ENCODE measurements around the gene CCL3.
"Not testable (repeated sequence)": the region's sequence is repeated elsewhere in the genome, so short reads cannot be mapped to it uniquely, and the experiment has no call there.

Gene CCL3

DNA sequence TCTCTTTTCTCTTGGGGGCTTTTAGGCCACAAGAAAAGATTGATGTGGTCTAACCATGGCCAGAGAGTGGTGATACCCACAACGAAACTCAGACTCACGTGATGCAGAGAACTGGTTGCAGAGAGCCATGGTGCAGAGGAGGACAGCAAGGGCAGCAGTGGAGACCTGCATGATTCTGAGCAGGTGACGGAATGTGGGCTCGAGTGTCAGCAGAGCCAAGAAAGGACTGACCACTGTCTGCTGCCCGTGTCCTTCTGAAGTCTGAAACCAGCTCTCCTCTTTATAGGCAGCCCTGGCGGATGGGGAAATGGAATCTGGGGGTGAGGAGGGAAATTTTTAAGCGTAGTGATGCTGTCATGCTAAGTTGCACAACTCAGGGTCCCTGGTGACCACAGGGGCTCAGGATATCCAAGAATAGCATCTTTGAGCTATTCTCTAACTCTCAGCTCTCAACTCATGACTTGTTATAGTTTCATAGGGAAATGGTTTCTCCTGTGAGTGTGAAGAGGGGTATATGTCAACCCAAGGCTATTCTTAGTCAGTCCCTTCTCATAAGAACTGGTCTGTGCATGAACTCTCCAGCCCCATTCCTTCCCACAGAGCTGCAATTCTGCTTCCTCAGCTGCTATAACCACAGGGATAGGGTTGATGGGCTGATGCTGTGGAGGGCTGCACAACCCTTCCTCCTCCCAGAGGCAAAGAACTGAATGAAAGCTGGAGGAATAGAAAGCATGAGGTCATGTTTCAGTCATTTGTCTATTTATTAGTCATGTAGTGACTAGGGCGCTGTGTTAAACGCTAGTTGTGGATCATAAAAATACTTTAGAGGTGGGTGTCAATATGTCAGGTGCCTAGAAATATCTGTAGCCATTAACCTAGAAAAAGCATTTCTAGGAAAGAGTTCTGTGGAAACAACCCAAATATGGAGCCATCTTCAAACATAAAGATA lies at the start of gene CCL3:
TSS of gene CCL3 (minus strand) at position 256 of the 949 bp plus-strand sequence. CDS start at position 171, 85 bp downstream.
- DNase-seq (ENCODE audit: low read depth, low spot score) = no peak

DNA sequence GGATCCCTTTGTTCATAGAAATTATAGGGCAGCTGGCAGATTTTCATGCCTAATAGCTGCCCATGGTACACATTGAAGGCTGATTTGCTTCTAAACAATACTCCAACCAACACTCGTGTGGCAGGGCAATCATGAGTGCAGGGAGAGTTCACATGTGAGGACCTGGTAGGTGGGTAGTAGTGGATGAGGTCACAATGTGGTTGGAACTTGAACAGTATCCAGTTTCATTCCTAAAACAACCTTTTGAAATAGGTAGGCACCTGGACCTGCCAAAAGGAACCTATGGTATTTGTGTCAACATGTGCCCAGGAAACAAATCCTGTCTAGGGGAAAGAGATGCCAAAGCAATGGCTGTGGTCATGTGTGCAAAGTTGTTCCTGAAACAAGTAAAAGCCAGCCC lies 46.5 kb upstream of the CCL3 start:
- no peak for DNase-seq (ENCODE audit: low read depth, low spot score)

DNA sequence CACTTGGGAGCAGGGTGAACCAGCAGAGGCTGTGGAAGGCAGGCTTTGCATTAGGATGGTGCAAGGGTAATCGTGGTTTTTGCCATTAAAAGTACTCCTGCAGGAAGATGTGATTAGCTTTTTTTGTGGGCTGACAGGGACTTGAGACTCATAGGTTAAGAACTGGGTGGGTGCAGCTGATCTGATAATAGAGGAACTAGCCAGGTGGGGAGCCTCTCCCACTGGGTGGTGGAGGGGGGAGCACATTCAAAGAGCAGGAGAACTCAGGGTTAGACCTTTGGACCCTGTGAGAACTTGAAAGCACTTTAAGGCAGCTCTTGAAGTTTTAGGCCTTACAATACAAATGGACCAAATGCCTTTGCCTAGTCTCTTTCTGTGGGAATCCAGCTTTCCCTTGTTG lies 46.1 kb upstream of the CCL3 start:
- no peak for DNase-seq (ENCODE audit: low read depth, low spot score)

DNA sequence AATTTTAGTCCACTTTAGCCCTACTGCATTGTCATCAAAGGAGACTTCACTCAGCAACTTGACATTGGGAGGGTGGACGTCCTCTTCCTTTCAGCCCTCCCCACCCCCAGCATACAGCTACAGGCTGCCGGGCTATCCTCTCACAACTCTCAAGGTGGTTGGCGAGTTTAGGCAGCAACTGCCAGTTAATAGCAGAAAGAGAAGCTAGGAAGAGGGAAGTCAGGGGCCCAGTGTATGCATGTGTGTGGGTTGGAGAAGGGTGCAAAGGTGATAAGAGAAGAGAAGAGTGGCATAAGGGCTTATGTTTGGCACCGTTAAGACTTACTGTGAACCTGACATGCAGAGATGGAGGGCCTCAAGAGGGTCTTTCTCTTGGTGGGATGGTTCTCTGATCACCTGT lies 45.5 kb upstream of the CCL3 start:
- DNase-seq (ENCODE audit: low read depth, low spot score) = no peak

DNA sequence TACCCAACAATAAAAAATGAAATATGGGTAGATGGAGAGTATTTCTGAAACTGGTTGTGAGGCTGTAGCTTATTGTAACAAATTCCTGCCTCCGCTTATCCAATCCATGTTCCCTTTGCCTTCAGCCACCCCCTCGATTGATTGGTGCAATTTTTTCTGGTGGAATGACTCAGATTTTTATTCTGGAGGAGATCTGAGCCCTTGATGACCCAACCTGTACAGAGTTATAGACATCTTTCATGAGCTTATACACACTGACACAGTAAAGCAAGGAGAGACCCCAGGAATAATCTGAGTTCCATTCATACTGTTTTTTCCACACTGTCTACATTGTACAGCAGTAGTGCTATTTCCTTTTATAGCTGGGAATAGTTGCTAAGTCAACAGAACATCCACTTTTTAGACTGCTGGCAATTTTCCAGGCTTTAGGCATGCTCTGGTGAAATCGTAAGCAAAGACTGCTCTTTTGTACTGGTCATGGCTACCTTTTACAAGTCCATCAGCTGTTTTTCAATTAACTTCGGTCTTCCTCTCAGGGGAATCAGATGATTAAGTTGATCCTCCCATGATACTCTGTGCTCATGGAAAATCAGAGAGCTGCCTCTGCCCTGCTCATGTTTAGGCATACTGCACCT lies 43.8 kb upstream of the CCL3 start:
- DNase-seq (ENCODE audit: low read depth, low spot score) = no peak

DNA sequence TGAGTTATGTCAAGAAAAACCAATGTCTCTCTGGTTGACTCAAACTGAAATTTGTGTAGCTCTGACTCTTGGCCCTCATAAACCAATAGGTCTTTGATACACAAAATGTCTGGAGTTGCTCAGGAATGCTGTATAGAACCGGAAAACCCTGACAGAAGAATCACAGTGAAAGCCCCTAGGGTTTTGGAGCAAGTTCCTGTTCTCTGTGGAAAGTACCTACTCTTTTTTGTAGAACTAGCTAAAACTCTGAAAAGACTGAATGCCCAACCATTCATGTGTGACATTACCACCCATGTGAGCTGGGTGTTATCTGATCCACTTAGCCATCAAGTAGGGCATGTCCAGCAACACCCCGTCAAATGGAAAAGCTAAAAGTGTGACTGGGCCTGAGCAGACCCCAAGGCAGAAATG lies 42.5 kb upstream of the CCL3 start:
- no peak for DNase-seq (ENCODE audit: low read depth, low spot score)

DNA sequence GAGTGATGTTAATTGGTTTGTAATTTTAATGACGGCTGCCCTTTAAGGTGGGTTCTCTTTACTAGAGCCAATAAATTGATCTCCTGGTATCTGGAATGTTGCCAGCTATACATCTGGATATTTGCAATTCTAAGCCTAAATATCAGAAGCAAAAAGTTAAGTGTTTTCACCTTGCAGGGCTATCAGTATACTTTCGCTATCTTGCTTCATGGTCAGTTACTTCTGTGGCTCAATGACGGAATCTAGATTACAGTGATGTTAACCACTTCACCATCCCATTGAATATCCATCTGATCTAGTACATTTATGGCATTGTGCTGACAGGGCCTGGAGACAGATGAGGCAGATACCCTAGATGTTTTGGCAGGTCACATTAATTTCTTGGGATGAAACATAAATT lies 42.0 kb upstream of the CCL3 start:
- DNase-seq (ENCODE audit: low read depth, low spot score) = no peak

DNA sequence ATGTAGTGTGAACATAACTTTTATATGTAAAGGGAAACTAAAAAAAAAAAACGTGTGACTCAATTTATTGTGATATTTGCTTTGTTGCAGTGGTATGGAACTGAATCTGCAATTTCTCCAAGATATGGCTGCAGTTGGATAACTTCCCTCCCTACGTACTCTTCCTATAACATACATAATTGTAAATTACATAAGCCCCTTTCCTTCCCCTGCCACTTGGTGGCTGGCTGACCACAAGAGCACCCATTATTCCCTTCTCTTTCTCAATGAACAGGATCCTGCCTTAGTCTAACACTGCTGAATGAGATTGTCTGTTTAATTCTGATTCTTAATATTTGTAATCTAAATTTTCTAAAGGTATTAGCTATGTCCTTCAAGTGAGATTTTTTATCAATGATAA lies 41.5 kb upstream of the CCL3 start:
- DNase-seq (ENCODE audit: low read depth, low spot score) = no peak

DNA sequence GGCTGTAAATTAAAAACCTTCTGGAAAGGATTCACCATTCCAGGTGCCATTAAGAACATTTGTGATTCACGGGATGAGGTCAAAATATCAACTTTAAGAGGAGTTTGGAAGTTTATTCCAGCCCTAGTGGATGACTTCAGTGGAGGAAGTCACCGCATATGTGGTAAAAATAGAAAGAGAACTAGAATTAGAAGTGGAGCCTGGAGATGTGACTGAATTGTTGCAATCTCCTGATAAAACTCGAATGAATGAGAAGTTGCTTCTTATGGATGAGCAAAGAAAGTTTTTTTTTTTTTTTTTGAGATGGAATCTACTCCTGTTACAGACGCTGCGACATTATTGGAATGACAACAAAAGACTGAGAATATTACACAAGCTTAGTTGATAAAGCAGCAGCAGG lies 40.4 kb upstream of the CCL3 start:
- DNase-seq (ENCODE audit: low read depth, low spot score) = no peak

DNA sequence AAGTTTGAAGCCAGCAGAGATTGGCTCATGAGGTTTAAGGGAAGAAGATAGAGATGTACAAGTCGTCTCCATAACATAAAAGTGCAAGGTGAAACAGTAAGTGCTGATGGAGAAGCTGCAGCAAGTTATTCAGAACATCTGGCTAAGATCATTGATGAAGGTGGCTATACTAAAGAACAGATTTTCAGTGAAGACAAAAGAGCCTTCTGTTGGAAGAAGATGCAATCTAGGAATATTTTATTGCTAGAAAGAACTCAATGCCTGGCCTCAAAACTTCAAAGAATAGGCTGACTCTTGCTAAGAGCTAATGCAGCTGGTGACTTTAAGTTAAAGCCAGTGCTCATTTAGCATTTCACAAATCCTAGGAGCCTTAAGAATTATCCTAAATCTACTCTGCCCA lies 39.7 kb upstream of the CCL3 start:
- no peak for DNase-seq (ENCODE audit: low read depth, low spot score)

DNA sequence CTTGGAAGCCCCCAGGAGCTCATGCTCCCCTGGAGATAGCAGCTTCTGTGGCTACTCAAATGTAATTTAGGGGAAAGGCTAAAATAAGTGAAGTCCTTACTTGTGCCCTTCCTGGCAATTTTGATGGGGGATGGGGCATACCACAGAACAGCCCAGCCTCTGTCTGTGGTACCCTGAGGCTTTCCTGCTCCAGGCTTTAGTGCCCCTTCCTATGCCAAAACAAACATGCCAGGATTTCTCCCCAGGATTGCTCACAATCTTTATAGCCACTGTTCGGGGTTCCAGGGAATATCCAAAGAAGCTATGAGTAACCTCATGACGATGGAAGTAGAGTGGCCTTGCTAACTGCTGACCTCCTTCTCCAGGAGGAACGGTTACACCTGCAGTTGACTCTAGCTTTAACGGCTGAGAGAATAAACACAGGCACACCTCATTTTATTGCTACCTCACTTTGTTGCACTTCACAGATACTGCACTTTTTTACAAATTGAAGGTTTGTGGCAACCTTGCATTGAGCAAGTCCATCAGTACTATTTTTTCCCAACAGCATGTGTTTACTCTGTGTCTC lies 38.6 kb upstream of the CCL3 start:
- no peak for DNase-seq (ENCODE audit: low read depth, low spot score)

DNA sequence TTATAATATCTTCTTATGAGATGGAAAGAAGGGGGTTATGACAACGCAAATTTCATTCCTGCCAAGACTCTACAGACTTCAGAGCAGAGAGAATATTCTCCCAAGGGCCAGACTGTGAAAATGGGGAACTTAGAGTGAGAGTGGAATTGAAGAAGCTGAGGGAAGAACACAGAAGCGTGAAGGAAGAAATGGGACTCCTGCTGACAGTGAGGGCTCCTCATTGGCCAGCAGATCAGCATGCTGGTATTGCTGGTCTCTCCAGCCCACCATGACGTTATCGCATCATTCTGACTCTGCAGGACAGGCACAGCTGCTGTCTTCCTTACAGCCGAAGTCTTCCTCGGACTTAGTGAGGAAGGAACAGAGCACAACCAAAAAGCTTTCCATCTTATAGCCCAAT lies 38.0 kb upstream of the CCL3 start:
- DNase-seq (ENCODE audit: low read depth, low spot score) = no peak

DNA sequence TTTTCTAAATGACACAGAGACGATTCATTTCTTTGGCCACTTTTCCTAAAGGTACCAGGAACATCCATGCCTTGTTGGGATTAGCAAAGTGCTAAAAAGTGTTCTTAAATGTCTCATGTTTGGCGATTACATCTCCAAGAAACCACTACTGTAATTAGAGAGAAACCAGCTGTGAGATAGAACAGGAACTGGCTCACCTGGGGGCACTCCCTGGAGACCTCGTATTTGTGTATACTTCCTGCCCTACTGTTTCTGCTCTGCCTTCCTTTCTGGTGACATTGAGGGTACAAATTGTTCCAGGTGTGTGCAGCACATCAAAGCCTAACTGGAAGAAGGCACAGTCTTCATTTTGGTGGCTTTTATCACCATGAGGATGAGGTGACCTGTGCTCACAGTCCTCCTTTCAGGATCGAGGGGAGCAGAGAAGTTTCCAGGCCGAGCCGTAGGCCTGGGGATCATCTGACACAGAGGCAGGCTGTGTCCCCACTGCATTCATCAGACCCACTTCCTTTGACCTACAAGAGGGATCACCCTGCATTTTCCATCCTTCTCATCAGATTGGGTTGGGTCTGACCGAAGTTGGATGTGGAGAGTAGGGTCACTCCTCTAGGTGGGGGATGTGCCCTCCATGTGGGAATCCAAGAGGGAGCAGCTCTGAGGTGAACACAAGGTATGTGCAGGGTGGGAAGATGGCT lies 37.4 kb upstream of the CCL3 start:
- DNase-seq (ENCODE audit: low read depth, low spot score) = no peak

DNA sequence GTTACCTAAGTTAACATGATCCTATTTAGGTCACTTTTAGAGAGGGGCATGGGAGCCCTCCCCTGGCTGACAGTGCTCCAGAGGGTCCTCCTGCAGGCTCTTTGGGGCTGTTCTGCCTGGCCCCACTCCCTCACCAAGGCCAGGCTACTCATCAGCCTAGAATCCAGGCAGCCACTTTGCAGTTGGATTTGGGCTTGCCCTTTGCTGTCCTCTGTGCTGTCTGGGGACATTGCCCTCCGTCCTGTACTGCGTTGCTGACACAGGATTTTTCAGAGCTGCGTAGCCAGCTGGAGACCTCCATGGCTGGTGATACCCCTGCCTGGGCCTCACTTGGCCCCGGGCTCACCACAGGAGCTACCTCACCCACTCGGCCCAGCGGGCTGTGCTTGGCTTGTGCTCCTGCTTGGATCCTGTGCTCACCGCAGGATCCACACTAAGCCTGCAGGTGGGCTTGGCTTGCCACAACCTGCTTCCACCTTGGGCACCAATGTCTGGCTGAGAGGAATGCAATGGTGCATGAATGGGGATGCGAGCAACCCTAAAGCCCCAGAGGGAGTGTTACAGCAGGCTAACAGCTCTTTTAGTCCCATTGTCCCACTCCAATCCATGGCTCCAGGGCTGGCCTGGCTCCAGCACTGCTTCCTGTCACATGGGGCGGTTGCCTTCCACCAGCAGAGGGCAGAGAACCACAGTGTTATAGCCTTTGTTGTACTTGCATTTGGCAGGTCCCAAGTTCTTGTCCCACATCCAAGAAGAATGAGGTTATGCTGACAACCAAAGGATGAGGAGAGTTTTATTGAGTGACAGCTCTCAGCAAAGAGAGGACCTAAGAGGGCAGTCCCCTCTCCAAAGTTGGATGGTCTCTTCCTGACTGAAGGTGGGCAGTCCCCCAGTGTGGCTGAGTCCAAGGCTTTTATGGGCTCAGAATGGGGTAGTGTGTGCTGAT lies 35.2 kb upstream of the CCL3 start:
- no peak for DNase-seq (ENCODE audit: low read depth, low spot score)

DNA sequence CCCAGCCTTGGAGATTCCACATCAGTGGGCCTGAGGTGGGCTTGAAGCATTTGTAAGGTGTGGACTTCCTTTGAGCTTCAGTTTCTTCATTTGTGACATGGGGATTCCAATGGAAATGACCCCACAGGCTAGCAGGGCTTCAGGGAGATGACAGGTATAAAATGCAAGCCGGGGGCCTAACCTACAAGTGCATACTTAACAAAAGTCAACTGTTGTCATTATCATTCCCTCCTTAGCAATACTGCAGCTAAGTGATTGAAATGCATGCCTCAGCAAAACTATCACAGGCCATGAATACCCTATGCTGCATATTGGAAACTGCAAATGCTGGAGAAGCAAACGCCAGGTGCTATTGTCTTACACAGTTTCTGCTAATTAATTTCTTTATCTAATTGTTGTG lies 33.5 kb upstream of the CCL3 start:
- no peak for DNase-seq (ENCODE audit: low read depth, low spot score)

DNA sequence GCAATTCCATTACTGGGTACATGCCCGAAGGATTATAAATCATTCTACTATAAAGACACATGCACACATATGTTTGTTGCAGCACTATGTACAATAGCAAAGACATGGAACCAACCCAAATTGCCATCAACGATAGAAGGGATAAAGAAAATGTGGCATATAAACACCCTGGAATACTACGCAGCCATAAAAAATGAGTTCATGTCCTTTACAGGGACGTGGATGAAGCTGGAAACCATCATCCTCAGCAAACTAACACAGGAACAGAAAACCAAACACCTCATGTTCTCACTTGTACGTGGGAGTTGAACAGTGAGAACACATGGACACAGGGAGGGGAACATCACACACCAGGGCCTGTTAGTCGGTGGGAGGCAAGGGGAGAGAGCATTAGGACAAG lies 31.2 kb upstream of the CCL3 start:
- DNase-seq (ENCODE audit: low read depth, low spot score) = not testable (repeated sequence)

DNA sequence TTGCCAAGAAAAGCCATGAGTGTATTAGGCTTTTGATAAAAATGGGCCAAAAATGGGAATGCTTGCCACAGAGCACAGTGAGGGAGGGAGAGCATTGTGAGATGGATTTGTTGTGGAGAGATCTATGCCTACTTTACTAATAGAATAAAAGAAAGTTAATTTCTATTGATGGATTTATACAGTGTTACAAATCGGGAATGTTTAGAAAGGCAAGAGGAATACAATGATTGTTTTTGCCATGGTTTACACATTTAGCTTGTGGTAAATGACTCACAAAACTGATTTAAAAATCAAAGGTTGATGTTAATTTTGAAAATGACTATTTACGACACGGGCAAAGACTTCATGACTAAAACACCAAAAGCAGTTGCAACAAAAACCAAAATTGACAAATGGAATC lies 30.3 kb upstream of the CCL3 start:
- no peak for DNase-seq (ENCODE audit: low read depth, low spot score)

DNA sequence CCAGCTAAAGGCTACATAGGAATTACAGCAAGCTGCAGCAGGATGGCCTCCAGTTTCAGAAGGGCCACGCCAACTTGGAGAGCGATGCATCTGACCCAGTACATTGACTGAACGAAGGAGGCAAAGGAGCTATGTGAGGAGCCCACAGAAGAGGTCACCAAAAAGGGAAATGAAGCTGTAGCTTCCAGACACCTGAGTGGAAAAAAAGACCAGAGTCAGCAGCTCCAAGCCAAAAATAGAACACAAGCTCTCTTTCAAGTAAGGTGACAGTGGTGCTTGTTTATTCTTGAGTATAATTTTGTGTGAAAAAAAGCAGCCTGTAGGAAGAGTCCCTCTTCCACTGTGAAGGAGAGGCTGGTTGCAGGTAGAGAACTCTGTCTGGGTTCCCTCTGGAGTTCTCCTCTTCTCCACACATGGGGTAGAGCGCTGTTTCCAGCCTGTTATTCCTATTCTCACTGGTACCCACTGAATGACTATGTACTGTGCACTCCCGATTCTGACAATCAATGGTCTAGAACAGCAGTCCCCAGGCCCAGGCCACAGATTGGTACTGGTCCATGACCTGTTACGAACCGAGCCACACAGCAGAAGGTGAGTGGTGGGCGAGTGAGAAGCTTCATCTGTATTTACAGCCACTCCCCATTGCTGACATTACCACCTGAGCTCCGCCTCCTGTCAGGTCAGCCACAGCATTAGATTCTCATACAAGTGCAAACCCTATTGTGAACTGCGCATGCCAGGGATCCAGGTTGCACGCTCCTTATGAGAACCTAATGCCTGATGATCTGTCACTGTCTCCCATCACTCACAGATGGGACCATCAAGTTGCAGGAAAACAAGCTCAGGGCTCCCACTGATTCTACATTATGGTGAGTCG lies 28.8 kb upstream of the CCL3 start:
- DNase-seq (ENCODE audit: low read depth, low spot score) = no peak

DNA sequence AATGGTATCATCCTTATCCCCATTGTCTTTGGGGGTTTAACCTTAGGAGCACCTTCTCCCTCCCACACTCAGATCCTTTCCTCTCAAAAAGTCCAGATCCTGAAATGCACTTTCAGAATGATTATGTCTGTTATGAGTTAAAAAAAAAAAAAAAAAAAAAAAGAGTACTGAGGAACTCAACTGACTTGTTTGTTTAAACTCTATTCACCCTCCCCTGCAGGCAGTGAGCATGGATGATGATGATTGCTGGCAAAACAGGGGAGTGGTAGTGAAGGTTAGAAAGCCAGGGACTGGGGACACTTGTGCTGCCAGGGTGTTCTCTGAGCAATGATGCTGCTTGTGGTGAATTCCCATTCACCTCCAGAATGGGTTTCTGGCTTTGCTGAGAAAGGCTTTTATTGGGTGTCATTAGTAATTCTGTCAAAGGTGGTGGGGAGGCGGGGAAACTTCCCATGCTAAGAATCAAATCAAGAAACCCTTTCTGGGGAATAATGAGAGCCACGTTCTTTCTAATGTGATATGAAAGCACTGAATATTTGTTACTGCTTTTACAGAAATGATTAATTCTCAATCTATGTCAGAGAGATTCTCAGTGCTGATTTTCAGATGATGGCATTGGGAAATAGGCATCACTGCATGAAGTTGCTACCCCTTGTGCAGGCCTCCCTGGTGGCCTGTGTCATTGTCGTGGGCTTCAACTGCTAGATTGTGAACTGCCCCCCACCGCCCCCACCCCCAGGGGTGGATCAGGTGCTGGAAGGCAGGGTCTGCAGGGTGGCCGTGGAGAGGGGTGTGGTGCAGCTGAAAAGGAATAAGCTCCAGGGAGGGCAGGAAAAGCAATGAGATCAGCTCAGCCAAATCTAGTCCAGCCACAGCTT lies 27.8 kb upstream of the CCL3 start:
- no peak for DNase-seq (ENCODE audit: low read depth, low spot score)
